ENCODE results near the gene JPH3.

- TF ChIP-seq, protein P1, sequence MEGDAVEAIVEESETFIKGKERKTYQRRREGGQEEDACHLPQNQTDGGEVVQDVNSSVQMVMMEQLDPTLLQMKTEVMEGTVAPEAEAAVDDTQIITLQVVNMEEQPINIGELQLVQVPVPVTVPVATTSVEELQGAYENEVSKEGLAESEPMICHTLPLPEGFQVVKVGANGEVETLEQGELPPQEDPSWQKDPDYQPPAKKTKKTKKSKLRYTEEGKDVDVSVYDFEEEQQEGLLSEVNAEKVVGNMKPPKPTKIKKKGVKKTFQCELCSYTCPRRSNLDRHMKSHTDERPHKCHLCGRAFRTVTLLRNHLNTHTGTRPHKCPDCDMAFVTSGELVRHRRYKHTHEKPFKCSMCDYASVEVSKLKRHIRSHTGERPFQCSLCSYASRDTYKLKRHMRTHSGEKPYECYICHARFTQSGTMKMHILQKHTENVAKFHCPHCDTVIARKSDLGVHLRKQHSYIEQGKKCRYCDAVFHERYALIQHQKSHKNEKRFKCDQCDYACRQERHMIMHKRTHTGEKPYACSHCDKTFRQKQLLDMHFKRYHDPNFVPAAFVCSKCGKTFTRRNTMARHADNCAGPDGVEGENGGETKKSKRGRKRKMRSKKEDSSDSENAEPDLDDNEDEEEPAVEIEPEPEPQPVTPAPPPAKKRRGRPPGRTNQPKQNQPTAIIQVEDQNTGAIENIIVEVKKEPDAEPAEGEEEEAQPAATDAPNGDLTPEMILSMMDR (conservative IDR thresholded peaks at IDR 0.05; ENCODE audit: low read depth, low read length) = no peak
- no peak for TF ChIP-seq EZH2 (IDR thresholded peaks at IDR 0.05; ENCODE audit: borderline replicate concordance, low read depth, low read length, poor library complexity, severe bottlenecking)
These were observed 59.3 kb downstream of the JPH3 start for GRCh38 chr16:87661561-87661960.

Measured in A673 (cell line).